Measurements from ENCODE around the gene SLC16A5. TPM values are rescaled to one million over a fixed set of nuclear protein-coding genes. Genes with fewer than 3 reads are reported as not detected.

The SLC16A5 gene
- polyA plus RNA-seq, 1 donor (not counting 4 experiments of a cell fraction or from before 2014, with no cell fraction given), result 3.5 TPM

DNA sequence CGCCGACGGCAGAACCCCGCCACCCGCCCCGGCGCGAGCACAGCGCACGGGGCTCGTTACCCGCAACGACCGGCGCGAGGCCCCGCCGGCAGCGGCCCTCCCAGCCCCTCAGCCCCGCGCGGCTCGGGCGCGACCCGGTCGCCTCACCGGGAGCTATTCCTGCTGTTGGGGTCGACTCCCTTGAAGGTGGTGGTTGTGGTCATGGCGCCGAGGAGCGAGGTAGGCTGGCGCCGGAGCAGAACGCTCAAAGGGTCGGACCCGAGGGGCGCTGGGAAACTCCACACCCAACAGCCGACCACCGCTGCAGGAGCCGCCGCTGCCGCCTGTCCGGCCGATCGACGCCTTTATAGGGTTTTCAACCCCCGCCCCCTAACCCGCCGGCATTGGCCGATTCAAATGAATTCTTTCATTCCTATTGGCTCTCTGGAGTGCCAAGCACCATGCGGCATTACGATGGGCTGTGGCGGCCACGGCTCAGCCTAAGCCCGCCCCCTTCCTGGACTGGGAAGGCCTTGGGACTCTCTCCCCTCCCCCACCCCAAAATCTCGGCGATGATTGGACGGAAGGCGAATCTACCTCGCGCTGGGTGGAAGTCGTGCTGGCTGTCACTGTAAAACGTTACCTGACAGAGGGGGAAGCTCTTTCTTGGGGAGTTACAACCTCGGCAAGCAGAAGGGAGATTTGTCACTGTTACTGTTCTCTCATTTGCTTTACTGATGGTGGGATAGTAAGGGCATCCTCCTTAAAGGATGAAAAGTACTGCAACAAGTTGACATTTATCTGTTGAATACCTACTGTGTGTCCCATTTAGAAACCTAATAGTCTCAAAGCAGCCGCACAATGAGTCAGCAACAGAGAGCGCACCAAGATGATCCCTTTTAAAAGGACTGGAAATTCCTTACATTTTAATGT, 66.7 kb downstream of the SLC16A5 start, which contains the start of gene JPT1:
Gene JPT1 (minus strand): TSS at position 318 of the 912 bp plus-strand sequence. CDS start 115 bp downstream, at position 203.
- Histone ChIP-seq H3K9me3 (ENCODE audit: control insufficient read depth, low read depth, low read length) (no peaks in the 10 kb centered on the region), H3K79me2 (ENCODE audit: control insufficient read depth, insufficient read depth, low read length) (peaks cover 49% of the 10 kb centered on the region), H3K36me3 (ENCODE audit: control insufficient read depth in 2 of 2, extremely low read depth in 1 of 2, insufficient read depth in 2 of 2, low read length in 2 of 2) (no peaks in the 10 kb centered on the region), H4K20me1 (ENCODE audit: control insufficient read depth, extremely low read depth, insufficient read depth, low read length) (peaks cover 13% of the 10 kb centered on the region), H3K9ac (ENCODE audit: control insufficient read depth, extremely low read depth, insufficient read depth, low read length) (peak within 1 kb of the TSS; percentile 92), H2AFZ (ENCODE audit: control insufficient read depth, low read length) (peak within 1 kb of the TSS; percentile 11), H3K4me1 (ENCODE audit: control insufficient read depth, extremely low read depth, insufficient read depth, low read length) (peaks cover 39% of the 10 kb centered on the region), H3K9me1 (ENCODE audit: control insufficient read depth, extremely low read depth, insufficient read depth, low read length) (peaks cover 4% of the 10 kb centered on the region), H3K4me3 (ENCODE audit: control insufficient read depth in 2 of 3, extremely low read depth in 1 of 3, insufficient read depth in 2 of 3, low read depth in 1 of 3, low read length in 3 of 3) (peak within 1 kb of the TSS; percentile 84 to 99 (median 88)), H3K27me3 (ENCODE audit: control insufficient read depth, extremely low read depth, insufficient read depth, low read length) (no peaks in the 10 kb centered on the region), H3K4me2 (ENCODE audit: control insufficient read depth, extremely low read depth, insufficient read depth, low read depth, low read length) (peak within 1 kb of the TSS; percentile 100), H3K27ac (ENCODE audit: control insufficient read depth, insufficient read depth, low read length) (peak within 1 kb of the TSS; percentile 77)
- dilution Hi-C loops (cut with MboI; ENCODE audit: extremely low pct_ligation_motif_present, low sequenced_read_pairs), result no loop called here
- peak; percentile 41 for FAIRE-seq
- DNase-seq (ENCODE audit: low read depth, low spot score), result peak; percentile 94
- no peak for TF ChIP-seq CTCF (optimal IDR thresholded peaks at IDR 0.05 in 1 of 3, IDR thresholded peaks at IDR 0.05 in 1 of 3, conservative IDR thresholded peaks at IDR 0.05 in 1 of 3; ENCODE audit: extremely low read depth in 1 of 3, insufficient read depth in 2 of 3, low read length in 3 of 3)
- TF ChIP-seq EZH2 (IDR thresholded peaks at IDR 0.05; ENCODE audit: low read length), result no peak

DNA sequence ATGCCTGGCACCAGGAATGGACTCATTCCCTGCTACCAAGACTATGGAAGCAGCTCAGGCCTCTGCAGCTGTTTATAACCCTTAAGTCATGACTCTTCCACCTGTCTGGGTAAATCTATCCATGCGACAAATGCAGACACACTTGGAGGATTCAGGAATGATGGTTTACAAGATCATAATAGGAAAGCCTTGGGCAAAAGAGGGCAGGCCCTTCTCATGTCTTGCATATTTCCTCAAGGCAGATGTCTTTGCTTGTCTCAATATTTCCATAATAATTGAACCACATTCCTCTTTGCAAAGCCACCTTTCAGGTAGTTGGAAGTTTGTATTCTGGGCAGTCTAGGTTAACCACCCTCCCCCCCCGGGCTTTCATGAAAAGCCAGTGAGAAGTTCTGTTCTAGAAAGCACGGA, 67.4 kb downstream of the SLC16A5 start:
- Histone ChIP-seq H4K20me1 (ENCODE audit: control insufficient read depth, extremely low read depth, insufficient read depth, low read length) (peaks cover 7% of the 10 kb centered on the region), H3K4me3 (ENCODE audit: control insufficient read depth in 2 of 3, extremely low read depth in 1 of 3, insufficient read depth in 2 of 3, low read depth in 1 of 3, low read length in 3 of 3) (peak overlapping the region in 1 of 3 experiments; percentile 47), H3K27ac (ENCODE audit: control insufficient read depth, insufficient read depth, low read length) (peak overlapping the region; percentile 61), H2AFZ (ENCODE audit: control insufficient read depth, low read length) (no peak overlapping the region), H3K36me3 (ENCODE audit: control insufficient read depth in 2 of 2, extremely low read depth in 1 of 2, insufficient read depth in 2 of 2, low read length in 2 of 2) (no peaks in the 10 kb centered on the region), H3K27me3 (ENCODE audit: control insufficient read depth, extremely low read depth, insufficient read depth, low read length) (no peaks in the 10 kb centered on the region), H3K9me3 (ENCODE audit: control insufficient read depth, low read depth, low read length) (no peaks in the 10 kb centered on the region), H3K4me2 (ENCODE audit: control insufficient read depth, extremely low read depth, insufficient read depth, low read depth, low read length) (peak overlapping the region; percentile 95), H3K9me1 (ENCODE audit: control insufficient read depth, extremely low read depth, insufficient read depth, low read length) (peaks cover 4% of the 10 kb centered on the region), H3K9ac (ENCODE audit: control insufficient read depth, extremely low read depth, insufficient read depth, low read length) (no peak overlapping the region), H3K4me1 (ENCODE audit: control insufficient read depth, extremely low read depth, insufficient read depth, low read length) (peaks cover 46% of the 10 kb centered on the region), H3K79me2 (ENCODE audit: control insufficient read depth, insufficient read depth, low read length) (peaks cover 41% of the 10 kb centered on the region)
- FAIRE-seq (no peak), DNase-seq (ENCODE audit: low read depth, low spot score) (no peak)
- no peak for TF ChIP-seq EZH2 (IDR thresholded peaks at IDR 0.05; ENCODE audit: low read length)
- TF ChIP-seq CTCF (optimal IDR thresholded peaks at IDR 0.05 in 1 of 3, IDR thresholded peaks at IDR 0.05 in 1 of 3, conservative IDR thresholded peaks at IDR 0.05 in 1 of 3; ENCODE audit: extremely low read depth in 1 of 3, insufficient read depth in 2 of 3, low read length in 3 of 3), result no peak
- dilution Hi-C loops (cut with MboI; ENCODE audit: extremely low pct_ligation_motif_present, low sequenced_read_pairs), result no loop called here

Small RNA genes within 50 kb of the gene (small RNA-seq; reads per million reads assigned to genes)
- gene AC111186.1 (ENCODE audit: insufficient read length in 3 of 3, low read depth in 3 of 3, low replicate concordance in 1 of 3), result 0 reads per million in 3 experiments
- 0 reads per million in 3 experiments for gene RF00019 (ENCODE audit: insufficient read length in 3 of 3, low read depth in 3 of 3, low replicate concordance in 1 of 3)
- 0 reads per million in 3 experiments for gene RN7SL573P (ENCODE audit: insufficient read length in 3 of 3, low read depth in 3 of 3, low replicate concordance in 1 of 3)

Other genes with a start within 250 kb of the SLC16A5 start
- gene GRIN2C, start 228.1 kb upstream of the SLC16A5 start, polyA plus RNA-seq, result not detected in 3 replicates
- gene FDXR, start 215.0 kb upstream of the SLC16A5 start, polyA plus RNA-seq, result 9.3 to 18.8 TPM (median 12.0 TPM) in 3 replicates
- gene FADS6, start 194.3 kb upstream of the SLC16A5 start, polyA plus RNA-seq, result 0.07 to 0.57 TPM in 2 of 3 replicates, not detected in the other
- gene USH1G, start 164.7 kb upstream of the SLC16A5 start, polyA plus RNA-seq, result 0.03 to 1.3 TPM (median 0.34 TPM) in 3 replicates
- 0.08 TPM in 1 of 3 replicates, not detected in the others for gene OTOP2, start 163.7 kb upstream of the SLC16A5 start, polyA plus RNA-seq
- 0.03 to 0.05 TPM in 2 of 3 replicates, not detected in the other for gene OTOP3, start 152.1 kb upstream of the SLC16A5 start, polyA plus RNA-seq
- gene HID1, start 115.2 kb upstream of the SLC16A5 start, polyA plus RNA-seq, result 0.19 to 1.0 TPM (median 0.33 TPM) in 3 replicates
- gene CDR2L, start 100.3 kb upstream of the SLC16A5 start, polyA plus RNA-seq, result 7.1 to 16.0 TPM (median 9.3 TPM) in 3 replicates
- gene MRPL58, start 75.3 kb upstream of the SLC16A5 start, polyA plus RNA-seq, result 43.3 to 61.1 TPM (median 53.6 TPM) in 3 replicates
- gene ATP5PD, start 41.0 kb upstream of the SLC16A5 start, polyA plus RNA-seq, result 240 to 406 TPM (median 276 TPM) in 3 replicates
- gene KCTD2, start 40.7 kb upstream of the SLC16A5 start, polyA plus RNA-seq, result 20.7 to 22.8 TPM (median 21.2 TPM) in 3 replicates
- gene ARMC7, start 22.0 kb downstream of the SLC16A5 start, polyA plus RNA-seq, result 3.2 to 6.0 TPM (median 4.2 TPM) in 3 replicates
- gene NT5C, start 43.8 kb downstream of the SLC16A5 start, polyA plus RNA-seq, result 29.9 to 38.1 TPM (median 38.0 TPM) in 3 replicates
- gene JPT1, start 66.6 kb downstream of the SLC16A5 start, polyA plus RNA-seq, result 67.5 to 452 TPM (median 142 TPM) in 3 replicates
- gene SUMO2, start 95.0 kb downstream of the SLC16A5 start, polyA plus RNA-seq, result 107 to 393 TPM (median 230 TPM) in 3 replicates
- 64.2 to 66.9 TPM (median 64.4 TPM) in 3 replicates for gene NUP85, start 117.7 kb downstream of the SLC16A5 start, polyA plus RNA-seq
- gene GGA3, start 173.7 kb downstream of the SLC16A5 start, polyA plus RNA-seq, result 22.3 to 25.2 TPM (median 22.7 TPM) in 3 replicates
- gene MRPS7, start 173.9 kb downstream of the SLC16A5 start, polyA plus RNA-seq, result 62.8 to 79.0 TPM (median 71.5 TPM) in 3 replicates
- 15.9 to 18.1 TPM (median 18.0 TPM) in 3 replicates for gene MIF4GD, start 183.3 kb downstream of the SLC16A5 start, polyA plus RNA-seq
- gene SLC25A19, start 201.5 kb downstream of the SLC16A5 start, polyA plus RNA-seq, result 7.0 to 8.7 TPM (median 8.3 TPM) in 3 replicates